GM18867 (cell line): ENCODE results near the gene PROP1.
A peak's percentile ranks its signal among the peaks of the same experiment; 100 is the strongest.
"Not testable (repeated sequence)": the region's sequence is repeated elsewhere in the genome, so short reads cannot be mapped to it uniquely, and the experiment has no call there.

Experiments used
- ATAC-seq: cut with Tn5 transposase; IDR thresholded peaks from one replicate; pipeline ENCODE4 v1.9.1; 2021; ENCODE audit warnings: mild to moderate bottlenecking, moderate library complexity; ENCODE audit not compliant: unreplicated experiment

The PROP1 gene

GRCh38 chr5:177982956-177983355 lies 13.1 kb downstream of the PROP1 start:
- ATAC-seq, result no peak

DNA sequence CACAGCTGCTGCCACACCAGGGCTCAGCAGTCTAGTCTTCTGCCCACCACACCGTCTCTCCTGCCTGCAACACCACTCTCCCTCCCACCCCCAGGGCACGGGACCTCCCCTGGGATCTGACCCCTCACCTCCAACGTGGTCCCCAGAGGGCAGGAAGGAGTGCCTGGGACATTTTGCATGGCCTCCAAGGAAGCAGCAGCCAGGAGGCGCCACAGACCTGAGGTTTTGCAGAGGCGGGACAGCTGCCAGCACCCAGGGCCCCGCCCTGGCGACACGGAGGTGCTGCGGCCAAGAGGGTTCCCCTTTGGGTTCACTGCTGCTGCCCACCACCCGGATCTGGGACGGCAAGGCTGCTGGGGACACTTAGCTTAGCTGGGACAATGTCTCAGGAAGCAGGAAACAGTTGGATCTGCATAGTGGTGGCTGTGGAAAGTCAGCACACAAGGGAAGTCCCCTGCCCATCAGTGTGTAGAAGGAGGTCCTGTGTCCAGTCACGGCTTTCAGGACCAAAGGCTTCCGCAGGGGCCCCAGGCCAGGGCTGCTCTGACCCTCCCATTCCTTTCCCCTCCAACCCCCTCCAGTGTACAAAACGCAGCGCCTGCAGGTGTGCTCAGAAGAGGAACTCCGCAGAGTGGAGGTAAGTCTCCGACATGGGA lies 13.8 kb downstream of the PROP1 start:
- no peak for ATAC-seq

DNA sequence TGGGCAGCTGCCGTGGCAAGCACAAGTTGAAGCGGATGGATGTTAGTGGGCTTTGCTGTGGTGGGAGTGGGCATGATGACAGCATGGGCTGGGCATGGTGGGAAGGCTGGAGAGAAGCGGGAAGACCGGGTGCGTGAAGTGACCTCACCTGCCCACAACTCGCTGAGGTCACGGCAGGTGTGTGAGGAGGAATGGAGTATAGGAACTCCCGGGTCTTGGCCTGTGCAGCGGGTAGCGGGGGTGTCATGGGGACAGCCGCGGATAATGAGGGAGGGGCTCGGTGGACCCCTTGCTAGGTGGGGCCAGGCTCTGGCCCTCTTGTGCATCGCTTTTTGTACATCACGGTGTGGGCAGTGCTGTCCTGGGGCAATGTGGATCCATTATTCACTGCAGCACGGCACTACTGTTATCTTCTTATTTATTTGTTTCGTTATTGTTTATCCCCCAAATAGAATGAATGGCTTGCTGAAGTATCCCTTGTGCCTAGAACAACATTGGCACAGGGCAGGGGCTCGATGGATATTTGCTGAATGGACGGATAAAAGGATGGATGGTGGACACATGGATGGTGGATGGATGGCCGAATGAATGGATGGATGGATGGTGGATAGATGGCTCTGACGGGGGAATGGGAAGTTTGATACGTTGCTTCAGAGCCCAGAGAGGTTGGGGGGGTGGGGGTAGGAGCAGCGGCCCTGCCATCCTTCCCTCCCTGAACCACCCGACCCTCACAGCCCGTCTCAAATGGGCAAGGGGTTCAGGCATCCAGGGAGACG lies 14.6 kb downstream of the PROP1 start:
- ATAC-seq, result no peak

DNA sequence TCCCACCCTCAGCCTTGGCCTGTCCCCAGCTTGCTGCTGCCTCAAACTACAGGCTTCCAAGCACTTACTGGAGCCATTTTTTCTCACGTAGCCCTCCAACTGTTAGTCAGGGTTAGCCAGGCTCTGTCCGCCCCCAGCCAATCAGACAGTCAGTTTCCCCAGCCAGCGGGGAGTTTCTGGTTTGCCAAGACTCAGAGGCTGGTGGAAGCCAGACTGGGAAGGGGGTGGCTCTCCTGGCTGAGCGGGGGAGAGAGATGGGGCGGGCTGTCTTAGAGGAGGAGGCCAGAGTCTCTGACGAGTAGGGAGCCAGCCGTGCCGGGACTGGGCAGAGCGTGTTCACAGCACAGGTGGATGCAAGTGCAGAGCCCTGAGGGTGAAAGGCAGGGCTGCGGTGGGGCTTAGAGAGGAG lies 15.3 kb downstream of the PROP1 start:
- no peak for ATAC-seq

DNA sequence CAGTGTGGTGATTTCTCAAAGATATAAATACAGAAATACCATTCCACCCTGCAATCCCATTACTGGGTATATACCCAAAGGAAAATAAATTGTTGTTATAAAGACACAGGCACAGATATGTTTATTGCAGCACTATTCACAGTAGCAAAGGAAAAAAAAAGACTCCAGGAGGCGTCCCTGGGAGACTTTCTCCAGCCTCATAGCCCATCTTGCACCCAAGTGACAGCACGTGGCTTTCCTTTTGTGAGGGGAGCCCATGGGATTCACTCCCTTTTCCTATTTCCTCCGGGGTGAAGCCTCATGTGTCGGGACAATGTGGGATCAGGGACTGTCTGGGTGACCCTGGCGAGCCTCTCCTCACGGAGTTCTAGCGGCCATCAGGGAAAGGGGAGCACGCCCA lies 18.4 kb downstream of the PROP1 start:
- ATAC-seq, result not testable (repeated sequence)

DNA sequence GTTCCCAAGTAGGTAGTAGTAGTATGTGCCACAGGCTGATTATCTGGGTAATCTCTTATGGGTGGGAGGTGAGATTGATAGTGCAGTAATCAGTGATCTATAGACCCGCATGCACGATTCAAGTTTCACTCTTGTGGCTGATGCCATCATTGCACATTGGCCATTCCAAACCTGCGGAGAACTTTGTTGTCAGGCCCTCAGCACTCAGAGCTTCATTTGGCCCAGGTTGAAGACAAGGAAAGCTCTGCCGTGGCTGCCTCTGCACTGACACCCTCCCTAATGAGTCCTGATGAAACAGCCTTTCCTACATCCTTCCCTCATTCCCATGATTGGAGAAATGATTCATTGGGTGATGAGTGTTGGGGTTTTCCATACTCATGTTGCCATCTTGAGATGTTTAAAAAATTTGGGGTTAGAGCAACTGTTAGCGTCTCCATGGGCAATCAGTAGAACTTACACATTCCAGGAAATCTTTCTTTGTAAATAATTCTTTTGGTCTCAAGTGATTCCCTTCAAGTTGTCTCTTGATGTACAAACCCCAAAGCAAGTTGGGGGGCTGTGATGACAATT lies 22.9 kb downstream of the PROP1 start:
- no peak for ATAC-seq

DNA sequence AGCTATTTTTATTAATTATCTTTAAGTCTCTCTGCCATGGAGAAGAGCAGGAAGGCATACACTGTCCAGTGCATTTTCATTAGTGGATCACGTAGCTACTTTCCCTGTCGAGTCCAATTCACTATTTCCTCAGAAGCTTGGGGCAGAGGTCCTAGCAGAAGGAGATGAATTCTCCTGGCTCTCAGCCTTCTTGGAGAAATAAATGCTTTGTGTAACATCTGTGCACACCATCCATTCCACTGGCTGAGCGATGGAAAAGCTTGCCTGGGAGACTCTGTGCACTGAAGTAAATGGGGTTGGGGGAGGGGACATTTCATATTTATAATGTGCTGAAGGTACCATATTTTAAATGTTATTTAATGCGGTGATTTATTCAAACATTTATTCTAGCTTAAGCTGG lies 23.4 kb downstream of the PROP1 start:
- ATAC-seq, result no peak

DNA sequence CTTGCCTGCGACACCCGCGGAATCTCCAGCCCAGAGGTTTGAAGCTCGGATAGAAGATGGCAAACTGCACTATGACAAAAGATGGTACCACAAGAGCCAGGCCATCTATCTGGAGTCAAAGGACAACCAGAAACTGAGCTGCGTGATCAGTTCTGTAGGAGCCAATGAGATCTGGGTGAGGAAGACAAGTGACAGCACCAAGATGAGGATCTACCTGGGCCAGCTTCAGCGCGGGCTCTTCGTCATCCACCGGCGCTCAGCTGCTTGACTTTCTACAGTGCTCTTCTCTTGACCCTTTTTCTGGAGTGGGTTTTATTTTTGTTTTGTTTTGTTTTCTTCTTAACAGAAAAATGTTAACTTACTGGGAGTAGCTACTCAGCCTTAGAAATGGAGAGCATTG lies 24.0 kb downstream of the PROP1 start:
- not testable (repeated sequence) for ATAC-seq

DNA sequence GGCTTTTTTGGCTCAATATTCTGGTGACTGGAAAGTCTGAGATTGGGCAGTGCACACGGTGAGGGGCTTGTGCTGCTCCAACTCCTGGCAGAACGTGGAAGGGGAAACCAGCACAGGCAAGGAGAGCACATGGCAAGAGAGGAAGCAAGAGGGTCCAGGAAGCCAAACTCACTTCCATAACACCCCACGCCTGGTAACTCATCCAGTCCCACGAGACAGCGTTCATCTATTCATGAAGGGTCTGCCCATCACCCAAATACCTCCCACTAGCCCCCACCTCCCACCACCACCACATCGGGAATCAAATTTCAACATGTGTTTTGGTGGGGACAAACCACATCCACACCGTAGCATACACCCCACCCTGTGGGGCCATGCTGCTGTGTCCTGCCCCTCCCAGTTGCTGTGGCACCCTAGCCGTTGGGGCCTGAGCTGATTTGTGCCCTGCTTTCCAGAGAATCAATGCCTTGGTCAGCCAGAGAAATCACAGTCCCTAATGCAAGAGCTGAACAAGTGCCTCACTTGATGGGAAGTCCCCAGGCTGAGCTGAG lies 27.3 kb downstream of the PROP1 start:
- ATAC-seq, result no peak

- ATAC-seq, result no peak
Observed at GRCh38 chr5:177967221-177967887, 28.7 kb downstream of the PROP1 start.

DNA sequence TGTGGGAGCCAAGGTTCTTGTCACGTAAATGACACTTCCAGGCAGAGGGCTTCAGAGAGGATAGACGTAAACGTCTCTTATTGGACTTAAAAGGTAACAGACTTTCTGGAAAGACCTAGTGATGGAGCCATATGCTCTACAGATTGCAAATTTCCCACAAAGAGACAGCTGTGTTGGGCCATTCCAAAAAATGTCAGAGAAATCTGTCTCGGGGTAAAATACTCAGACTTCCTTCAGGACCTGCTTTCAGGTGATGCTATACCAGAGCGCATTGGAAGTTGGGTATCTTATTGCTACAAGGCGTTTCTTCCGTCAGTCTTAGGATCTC lies 29.2 kb downstream of the PROP1 start:
- ATAC-seq, result no peak

DNA sequence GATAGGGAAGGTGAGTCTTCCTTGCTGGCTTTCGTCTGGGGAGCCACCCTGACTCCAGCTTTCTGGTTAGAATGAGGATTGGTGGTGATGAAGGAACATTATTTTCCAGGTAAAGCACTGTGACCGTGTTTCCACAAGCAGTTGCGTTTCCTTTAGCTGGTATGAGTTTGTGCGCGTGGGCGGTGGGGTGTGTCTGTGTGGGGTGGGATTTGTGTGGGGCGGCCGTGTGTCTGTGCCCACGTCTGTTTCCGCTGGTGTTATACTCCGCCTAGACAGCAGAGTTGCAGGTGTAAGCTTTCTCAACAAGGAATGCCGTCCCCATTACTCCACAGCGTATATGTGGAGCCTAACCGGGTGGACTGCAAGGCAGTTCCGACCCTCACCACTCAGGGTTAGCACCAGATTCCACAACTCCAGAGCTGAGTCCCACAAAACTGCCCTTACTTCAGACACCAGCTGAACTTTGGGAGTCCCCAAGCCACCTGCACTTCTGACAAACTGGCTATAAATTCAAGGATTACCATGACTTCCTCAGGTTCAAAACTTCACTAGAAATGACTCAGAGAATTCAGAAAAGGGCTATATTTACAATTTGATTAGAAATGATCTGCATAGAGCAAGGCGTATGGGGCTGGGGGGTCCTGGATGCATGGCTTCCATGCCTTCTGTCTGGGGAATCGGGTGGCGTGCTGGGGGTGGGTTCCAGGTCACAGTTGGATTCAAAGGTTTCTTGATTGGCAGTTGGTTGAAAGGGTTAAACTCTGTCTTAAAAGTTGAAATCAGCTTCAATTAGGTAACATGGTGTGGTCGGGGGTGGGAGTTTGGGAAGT lies 29.8 kb downstream of the PROP1 start:
- ATAC-seq, result no peak

DNA sequence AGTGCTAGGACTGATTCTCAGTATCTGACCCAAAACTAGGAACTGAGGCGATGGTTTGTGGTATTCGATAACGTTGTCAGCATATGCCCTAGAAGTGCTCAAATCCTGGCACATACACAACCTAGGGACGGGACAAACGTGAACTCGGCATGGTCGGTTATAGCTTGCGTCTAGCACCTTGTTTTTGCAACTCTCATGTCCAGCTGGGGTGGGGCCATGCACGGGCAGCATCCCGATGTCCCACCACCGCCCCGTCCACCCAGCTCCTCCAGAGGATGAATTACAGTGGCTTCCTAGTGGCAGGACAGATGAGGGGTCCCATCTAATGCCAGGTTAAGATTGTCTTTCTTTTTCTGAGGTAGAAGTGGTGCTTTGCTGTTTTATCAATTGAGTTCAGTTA lies 31.6 kb downstream of the PROP1 start:
- ATAC-seq, result no peak

- no peak for ATAC-seq
Observed at GRCh38 chr5:177963966-177964365, 32.1 kb downstream of the PROP1 start.

DNA sequence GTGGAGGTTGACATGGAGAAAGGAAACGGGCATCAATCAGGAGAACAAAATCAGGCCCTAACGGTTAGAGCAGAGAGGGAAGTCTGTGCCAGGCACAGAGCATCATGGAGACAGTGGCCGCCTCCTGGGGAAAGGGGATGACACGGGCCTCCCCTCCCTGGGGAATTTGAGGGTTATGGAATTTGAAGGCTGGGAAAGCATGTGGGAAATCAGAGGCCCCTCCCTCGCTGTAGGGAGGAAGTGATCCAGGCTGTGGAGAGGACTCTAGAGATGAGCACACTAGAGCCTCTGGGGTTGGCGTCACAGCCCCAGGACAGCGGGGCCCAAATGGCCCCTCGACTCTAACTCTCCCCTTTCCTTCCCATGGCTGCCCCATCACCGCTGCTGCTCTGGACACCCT lies 36.7 kb downstream of the PROP1 start:
- ATAC-seq, result no peak

- no peak for ATAC-seq
Observed at GRCh38 chr5:177958696-177959095, 37.3 kb downstream of the PROP1 start.

DNA sequence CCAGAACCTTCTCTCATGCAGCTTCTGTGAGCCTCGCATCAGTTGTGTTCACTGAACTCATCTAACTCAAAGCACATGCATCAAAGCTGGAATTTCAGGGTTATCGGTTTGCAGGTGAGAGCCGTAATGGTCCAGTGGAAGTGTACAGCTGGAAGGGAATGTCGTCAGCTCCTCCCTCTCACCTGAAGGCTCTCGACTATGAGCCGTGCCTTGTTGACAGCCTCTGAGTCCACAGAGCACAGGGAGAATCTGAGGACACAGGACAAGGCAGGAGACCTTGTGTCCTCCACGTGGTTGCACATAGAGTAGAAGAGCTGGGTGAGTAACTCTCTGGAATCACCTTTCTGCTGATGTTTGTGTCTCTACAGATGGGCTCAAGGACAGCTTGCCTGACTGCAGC lies 38.8 kb downstream of the PROP1 start:
- ATAC-seq, result no peak

- ATAC-seq, result not testable (repeated sequence)
Observed at GRCh38 chr5:177953101-177953500, 42.9 kb downstream of the PROP1 start.

GRCh38 chr5:177949656-177950055 lies 46.4 kb downstream of the PROP1 start:
- ATAC-seq, result not testable (repeated sequence)

DNA sequence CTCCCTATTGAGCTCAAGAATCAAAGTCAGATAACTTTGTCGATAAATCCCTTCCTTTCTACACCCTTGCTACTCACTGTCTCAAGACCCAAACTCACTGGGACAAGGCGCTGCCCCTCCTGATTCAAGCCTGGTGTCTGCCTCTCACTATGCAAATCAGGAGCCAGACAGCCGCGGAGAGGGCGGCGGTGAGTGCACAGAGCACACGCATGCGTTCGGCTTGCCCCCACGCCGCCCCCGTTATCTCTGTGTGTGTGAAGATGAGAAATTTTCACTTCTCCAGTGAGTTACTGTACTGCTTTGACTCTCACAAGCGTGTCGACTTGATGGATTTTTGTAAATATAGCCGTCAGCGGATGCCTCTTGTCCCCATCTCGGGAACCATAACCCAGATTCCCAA lies 47.0 kb downstream of the PROP1 start:
- peak; percentile 90 for ATAC-seq

- not testable (repeated sequence) for ATAC-seq
Observed at GRCh38 chr5:177947912-177948311, 48.1 kb downstream of the PROP1 start.
